H9 (cell line): ENCODE measurements around the gene BNIP5. TPM values are rescaled to one million over a fixed set of nuclear protein-coding genes. Genes with fewer than 3 reads are reported as not detected.
A peak's percentile ranks its signal among the peaks of the same experiment; 100 is the strongest.

Source experiments
- DNase-seq: peaks from one replicate; pipeline ENCODE4 v3.0.0-alpha.2; 2017
- H2AFZ ChIP-seq: one replicate; pipeline ENCODE4 v1.6.1; 2013; ENCODE audit warnings: mild to moderate bottlenecking, low read length, control low read depth, moderate library complexity
- H2AK5ac ChIP-seq: 2 replicates; pipeline ENCODE4 v1.6.1; 2013; ENCODE audit warnings: low read length, control low read depth, mixed read lengths; ENCODE audit not compliant: insufficient read length
- H2BK120ac ChIP-seq: one replicate; pipeline ENCODE4 v1.6.1; 2013; ENCODE audit warnings: low read depth, mild to moderate bottlenecking, low read length, control low read depth, inconsistent platforms; ENCODE audit not compliant: poor library complexity, severe bottlenecking
- H2BK12ac ChIP-seq: 2 replicates; pipeline ENCODE4 v1.6.1; 2013; ENCODE audit warnings: low read length, control low read depth, mixed read lengths, low read depth; ENCODE audit not compliant: insufficient read length
- H2BK15ac ChIP-seq: 2 replicates; pipeline ENCODE4 v1.6.1; 2013; ENCODE audit warnings: low read depth, low read length, control low read depth
- H2BK20ac ChIP-seq: one replicate; pipeline ENCODE4 v1.6.1; 2013; ENCODE audit warnings: low read depth, mild to moderate bottlenecking, low read length, control low read depth, inconsistent platforms; ENCODE audit not compliant: poor library complexity, severe bottlenecking
- H2BK5ac ChIP-seq: 2 replicates; pipeline ENCODE4 v1.6.1; 2013; ENCODE audit warnings: low read length, control low read depth, mixed read lengths; ENCODE audit not compliant: insufficient read length
- H3K14ac ChIP-seq: 2 replicates; pipeline ENCODE4 v1.6.1; 2013; ENCODE audit warnings: low read length, control low read depth; ENCODE audit not compliant: insufficient read depth
- H3K18ac ChIP-seq: 2 replicates; pipeline ENCODE4 v1.6.1; 2013; ENCODE audit warnings: low read depth, mild to moderate bottlenecking, mixed read lengths, low read length, control low read depth; ENCODE audit not compliant: insufficient read length
- H3K23ac ChIP-seq: 2 replicates; pipeline ENCODE4 v1.6.1; 2013; ENCODE audit warnings: low read length, control low read depth, mixed read lengths, low read depth; ENCODE audit not compliant: insufficient read length
- H3K23me2 ChIP-seq: 2 replicates; pipeline ENCODE4 v1.6.1; 2013; ENCODE audit warnings: low read depth, mild to moderate bottlenecking, mixed read lengths, low read length, control low read depth; ENCODE audit not compliant: insufficient read length, poor library complexity, severe bottlenecking
- H3K27ac ChIP-seq: 2 replicates; pipeline ENCODE4 v1.5.1; 2013; ENCODE audit warnings: low read length, control low read depth, mixed read lengths, low read depth; ENCODE audit not compliant: insufficient read length
- H3K27me3 ChIP-seq: 2 replicates; pipeline ENCODE4 v1.6.1; 2013; ENCODE audit warnings: low read length, control low read depth, inconsistent platforms; ENCODE audit not compliant: insufficient read depth
- H3K4ac ChIP-seq: 2 replicates; pipeline ENCODE4 v1.6.1; 2013; ENCODE audit warnings: low read depth, mild to moderate bottlenecking, control low read depth, inconsistent platforms, low read length, moderate library complexity
- H3K4me1 ChIP-seq: 2 replicates; pipeline ENCODE4 v1.6.1; 2013; ENCODE audit warnings: low read length, control low read depth, inconsistent platforms; ENCODE audit not compliant: insufficient read depth
- H3K4me2 ChIP-seq: 2 replicates; pipeline ENCODE4 v1.6.1; 2013; ENCODE audit warnings: low read length, control low read depth, mixed read lengths; ENCODE audit not compliant: insufficient read length, insufficient read depth
- H3K56ac ChIP-seq: 2 replicates; pipeline ENCODE4 v1.6.1; 2013; ENCODE audit warnings: low read depth, mild to moderate bottlenecking, mixed read lengths, low read length, control low read depth; ENCODE audit not compliant: insufficient read length
- H3K79me1 ChIP-seq: 2 replicates; pipeline ENCODE4 v1.6.1; 2013; ENCODE audit warnings: low read depth, mild to moderate bottlenecking, moderate library complexity, low read length, control low read depth, inconsistent platforms; ENCODE audit not compliant: insufficient read depth, poor library complexity, severe bottlenecking
- H3K79me2 ChIP-seq: 2 replicates; pipeline ENCODE4 v1.6.1; 2013; ENCODE audit warnings: low read length, control low read depth, inconsistent platforms; ENCODE audit not compliant: insufficient read depth
- H3K9ac ChIP-seq: 2 replicates; pipeline ENCODE4 v1.6.1; 2013; ENCODE audit warnings: low read length, control low read depth, mixed read lengths; ENCODE audit not compliant: insufficient read length; ENCODE audit errors: extremely low read depth
- H3K9me3 ChIP-seq: one replicate; pipeline ENCODE4 v1.6.1; 2013; ENCODE audit warnings: low read depth, low read length, inconsistent platforms; ENCODE audit not compliant: control insufficient read depth
- H3T11ph ChIP-seq: one replicate; pipeline ENCODE4 v1.6.1; 2013; ENCODE audit warnings: mild to moderate bottlenecking, low read length, control low read depth, inconsistent platforms
- H4K20me1 ChIP-seq: one replicate; pipeline ENCODE4 v1.6.1; 2013; ENCODE audit not compliant: control insufficient read depth, insufficient read length, insufficient read depth
- H4K5ac ChIP-seq: 2 replicates; pipeline ENCODE4 v1.6.1; 2013; ENCODE audit warnings: low read depth, mild to moderate bottlenecking, mixed read lengths, low read length, control low read depth; ENCODE audit not compliant: insufficient read length
- H4K8ac ChIP-seq: replicated peaks from 2 replicates; pipeline ENCODE4 v1.6.1; 2013; ENCODE audit warnings: low read length, control low read depth, mixed read lengths, low read depth; ENCODE audit not compliant: insufficient read length
- H4K91ac ChIP-seq: 2 replicates; pipeline ENCODE4 v1.6.1; 2013; ENCODE audit warnings: low read depth, mild to moderate bottlenecking, moderate library complexity, mixed read lengths, low read length, control low read depth; ENCODE audit not compliant: insufficient read length
- H3K27ac Mint-ChIP-seq, 3 experiments: 2 replicates in 2 of 3; 3 replicates in 1 of 3; pipeline ENCODE4 v1.8.0; 2020 to 2021; ENCODE audit warnings: mixed read lengths in 3 of 3, mild to moderate bottlenecking in 1 of 3, moderate library complexity in 1 of 3
- H3K27me3 Mint-ChIP-seq: 2 replicates; pipeline ENCODE4 v1.8.0; 2021; ENCODE audit warnings: low read depth, mild to moderate bottlenecking, moderate library complexity, mixed read lengths
- H3K36me3 Mint-ChIP-seq, 3 experiments: 2 replicates in 2 of 3; 3 replicates in 1 of 3; pipeline ENCODE4 v1.8.0; 2020 to 2021; ENCODE audit warnings: low read depth in 3 of 3, mixed read lengths in 3 of 3; ENCODE audit not compliant: insufficient read depth in 1 of 3
- H3K4me1 Mint-ChIP-seq, 2 experiments: 2 replicates each; pipeline ENCODE4 v1.8.0; 2020; ENCODE audit warnings: mixed read lengths in 2 of 2
- H3K4me3 Mint-ChIP-seq, 2 experiments: 2 replicates in 1 of 2; 3 replicates in 1 of 2; pipeline ENCODE4 v1.8.0; 2020 to 2021; ENCODE audit warnings: mild to moderate bottlenecking in 2 of 2, mixed read lengths in 2 of 2, moderate library complexity in 1 of 2
- H3K9me3 Mint-ChIP-seq, 2 experiments: 2 replicates in 1 of 2; 3 replicates in 1 of 2; pipeline ENCODE4 v1.8.0; 2020; ENCODE audit warnings: mild to moderate bottlenecking in 2 of 2, mixed read lengths in 2 of 2, moderate library complexity in 1 of 2
- WGBS: extraction: QIAGEN DNeasy Blood & Tissue Kit; methylation state at CpG from one replicate; pipeline ENCODE4 v1.1.7; 2013; ENCODE audit warnings: missing lambda C conversion rate, low lambda C conversion rate, mixed read lengths; ENCODE audit not compliant: insufficient read length; ENCODE audit errors: extremely low coverage; 5-methylcytosine and 5-hydroxymethylcytosine counted together
- total RNA-seq: library from RNA; stranded (reverse); gene quantifications from 2 replicates; pipeline ENCODE4 v1.2.1, GENCODE V29; 2021
- TF ChIP-seq, protein P1 (sequence below): fragments of 200-600 bp; sonication (generic); conservative IDR thresholded peaks from 3 replicates; pipeline ENCODE4 v1.8.0; 2021; ENCODE audit warnings: antibody characterized with exemption, mild to moderate bottlenecking

The BNIP5 gene
- total RNA-seq, 1 experiment from 2014 or later: not detected

DNA sequence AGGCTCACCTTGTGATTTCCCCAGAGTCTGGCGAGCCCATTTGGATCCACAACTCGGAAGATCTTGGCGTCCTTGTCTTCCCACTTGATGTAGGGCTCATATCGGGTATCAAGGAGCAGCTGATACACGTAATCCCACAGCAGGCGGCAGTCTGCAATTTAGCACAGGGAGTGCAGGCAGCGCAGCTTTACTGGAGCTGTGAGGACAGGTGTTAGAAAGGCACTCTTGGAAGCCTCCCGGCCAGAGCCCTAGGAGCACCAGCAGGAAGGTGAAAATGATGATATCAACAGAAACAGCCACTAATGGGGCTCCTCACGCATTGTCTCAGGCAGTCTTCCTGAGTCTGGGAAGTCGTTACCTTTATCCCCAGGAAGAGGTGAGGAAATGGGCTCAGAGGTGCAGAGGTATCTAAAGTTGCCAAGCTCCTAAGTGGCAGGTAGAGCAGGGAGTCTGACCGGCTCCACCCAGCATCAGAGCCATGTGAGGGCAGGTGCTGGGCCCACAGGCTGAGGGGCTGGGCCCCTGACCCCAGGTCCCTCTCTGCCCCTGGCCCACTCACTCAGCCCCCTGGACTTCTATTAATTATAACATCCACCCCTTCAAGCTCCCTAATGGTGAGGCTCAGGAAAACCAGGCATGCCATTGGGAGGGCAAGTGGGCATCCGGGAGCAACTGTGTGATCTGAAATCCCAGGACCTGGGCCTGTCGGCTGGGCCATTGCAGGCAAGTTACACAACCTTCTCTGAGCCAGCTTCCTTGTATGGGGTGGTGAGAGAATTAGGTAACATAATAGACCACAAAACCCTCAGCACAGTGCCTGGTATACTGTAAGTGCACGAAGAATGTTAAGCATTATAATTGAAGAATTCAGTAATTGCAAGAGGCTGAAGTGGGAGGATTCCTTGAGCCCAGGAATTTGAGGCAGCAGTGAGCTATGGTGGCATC lies 32.5 kb upstream of the BNIP5 start:
- H3K4me2 ChIP-seq: no peak overlapping the region
- H3K27me3 Mint-ChIP-seq: peaks cover 2% of the 10 kb centered on the region

More for the DNA sequence above, 32.5 kb upstream of the BNIP5 start:
- no peak overlapping the region for H3K9ac ChIP-seq
- no peak for DNase-seq
- no peaks in the 10 kb centered on the region for H3K27me3 ChIP-seq
- H3K27ac ChIP-seq: no peak overlapping the region
- H3K4ac ChIP-seq: no peak overlapping the region
- no peaks in the 10 kb centered on the region; the same call in 1 of the 2 replicates for H3K4me1 ChIP-seq
- H4K5ac ChIP-seq: no peak overlapping the region
- no peaks in the 10 kb centered on the region for H3K23me2 ChIP-seq
- no peak overlapping the region for H2BK15ac ChIP-seq
- no CpG with 5 or more reads among the region's 14 CpGs for WGBS
- TF ChIP-seq, protein P1, sequence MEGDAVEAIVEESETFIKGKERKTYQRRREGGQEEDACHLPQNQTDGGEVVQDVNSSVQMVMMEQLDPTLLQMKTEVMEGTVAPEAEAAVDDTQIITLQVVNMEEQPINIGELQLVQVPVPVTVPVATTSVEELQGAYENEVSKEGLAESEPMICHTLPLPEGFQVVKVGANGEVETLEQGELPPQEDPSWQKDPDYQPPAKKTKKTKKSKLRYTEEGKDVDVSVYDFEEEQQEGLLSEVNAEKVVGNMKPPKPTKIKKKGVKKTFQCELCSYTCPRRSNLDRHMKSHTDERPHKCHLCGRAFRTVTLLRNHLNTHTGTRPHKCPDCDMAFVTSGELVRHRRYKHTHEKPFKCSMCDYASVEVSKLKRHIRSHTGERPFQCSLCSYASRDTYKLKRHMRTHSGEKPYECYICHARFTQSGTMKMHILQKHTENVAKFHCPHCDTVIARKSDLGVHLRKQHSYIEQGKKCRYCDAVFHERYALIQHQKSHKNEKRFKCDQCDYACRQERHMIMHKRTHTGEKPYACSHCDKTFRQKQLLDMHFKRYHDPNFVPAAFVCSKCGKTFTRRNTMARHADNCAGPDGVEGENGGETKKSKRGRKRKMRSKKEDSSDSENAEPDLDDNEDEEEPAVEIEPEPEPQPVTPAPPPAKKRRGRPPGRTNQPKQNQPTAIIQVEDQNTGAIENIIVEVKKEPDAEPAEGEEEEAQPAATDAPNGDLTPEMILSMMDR: no peak
- Mint-ChIP-seq H3K4me3 (no peak overlapping the region), H3K36me3 (peaks cover 0 to 7% (median 0%) of the 10 kb centered on the region in 3 experiments; a peak in 2 of 7 replicates), H3K4me1 (peaks cover 6 to 17% of the 10 kb centered on the region in 2 experiments), H3K27ac (0 out of 7 replicates have a peak overlapping the region, but pooled peaks of 1 of the 3 experiments have one; percentile 44), H3K9me3 (peaks cover 0 to 4% of the 10 kb centered on the region in 2 experiments; a peak in 2 of 5 replicates)
- H2AFZ ChIP-seq: no peak overlapping the region
- no peak overlapping the region for H3K56ac ChIP-seq
- H2BK12ac ChIP-seq: no peak overlapping the region
- no peak overlapping the region for H2BK120ac ChIP-seq
- H3K79me2 ChIP-seq: 0 out of 2 replicates have a peak, but pooled peaks cover 2% of the 10 kb centered on the region
- H4K8ac ChIP-seq: no peak overlapping the region
- no peak overlapping the region for H3K23ac ChIP-seq
- H3K79me1 ChIP-seq: no peaks in the 10 kb centered on the region
- H2BK5ac ChIP-seq: no peak overlapping the region
- no peak overlapping the region for H3T11ph ChIP-seq
- no peaks in the 10 kb centered on the region for H3K9me3 ChIP-seq
- H2BK20ac ChIP-seq: no peak overlapping the region
- no peak overlapping the region for H3K18ac ChIP-seq
- H4K91ac ChIP-seq: no peak overlapping the region
- H4K20me1 ChIP-seq: no peaks in the 10 kb centered on the region
- H3K14ac ChIP-seq: no peak overlapping the region
- H2AK5ac ChIP-seq: no peak overlapping the region
